NCI-H446 treated with DMSO at 0.1 percent for 48 hours (cell line): ENCODE data around the gene XXYLT1.
A peak's percentile ranks its signal among the peaks of the same experiment; 100 is the strongest.
"Not testable (repeated sequence)": the region's sequence is repeated elsewhere in the genome, so short reads cannot be mapped to it uniquely, and the experiment has no call there.

Source experiments
- DNase-seq: peaks from one replicate; lab custom pipeline; 2025; lab: John Stamatoyannopoulos, UW

The XXYLT1 gene, protein sequence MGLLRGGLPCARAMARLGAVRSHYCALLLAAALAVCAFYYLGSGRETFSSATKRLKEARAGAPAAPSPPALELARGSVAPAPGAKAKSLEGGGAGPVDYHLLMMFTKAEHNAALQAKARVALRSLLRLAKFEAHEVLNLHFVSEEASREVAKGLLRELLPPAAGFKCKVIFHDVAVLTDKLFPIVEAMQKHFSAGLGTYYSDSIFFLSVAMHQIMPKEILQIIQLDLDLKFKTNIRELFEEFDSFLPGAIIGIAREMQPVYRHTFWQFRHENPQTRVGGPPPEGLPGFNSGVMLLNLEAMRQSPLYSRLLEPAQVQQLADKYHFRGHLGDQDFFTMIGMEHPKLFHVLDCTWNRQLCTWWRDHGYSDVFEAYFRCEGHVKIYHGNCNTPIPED

DNA sequence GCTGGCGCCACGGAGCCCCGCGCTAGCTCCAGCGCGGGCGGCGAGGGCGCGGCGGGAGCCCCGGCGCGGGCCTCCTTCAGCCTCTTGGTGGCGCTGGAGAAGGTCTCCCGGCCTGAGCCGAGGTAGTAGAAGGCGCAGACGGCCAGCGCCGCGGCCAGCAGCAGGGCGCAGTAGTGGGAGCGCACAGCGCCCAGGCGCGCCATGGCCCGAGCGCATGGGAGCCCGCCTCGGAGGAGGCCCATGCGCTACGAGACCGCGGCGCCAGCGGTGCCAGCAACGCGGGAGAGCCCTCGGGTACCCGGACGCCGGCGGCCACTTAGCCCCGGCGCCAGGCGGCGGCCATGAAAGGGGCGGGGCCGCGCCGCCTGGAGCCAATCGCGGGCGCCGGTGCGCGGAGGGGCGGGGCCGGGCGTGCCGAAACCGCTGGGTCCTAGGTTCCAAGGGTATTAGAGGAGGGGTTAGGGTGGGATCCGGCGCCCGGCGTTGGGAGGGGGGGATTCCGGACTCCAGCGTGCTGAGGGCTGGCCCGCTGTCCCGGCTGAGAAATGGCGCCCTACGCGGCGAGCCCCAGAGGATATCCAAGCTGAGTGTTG lies at the start of gene XXYLT1:
XXYLT1 (minus strand) TSS at position 343 of the 593 bp plus-strand sequence; CDS start at position 242, 101 bp downstream.
- DNase-seq: peak; percentile 92

DNA sequence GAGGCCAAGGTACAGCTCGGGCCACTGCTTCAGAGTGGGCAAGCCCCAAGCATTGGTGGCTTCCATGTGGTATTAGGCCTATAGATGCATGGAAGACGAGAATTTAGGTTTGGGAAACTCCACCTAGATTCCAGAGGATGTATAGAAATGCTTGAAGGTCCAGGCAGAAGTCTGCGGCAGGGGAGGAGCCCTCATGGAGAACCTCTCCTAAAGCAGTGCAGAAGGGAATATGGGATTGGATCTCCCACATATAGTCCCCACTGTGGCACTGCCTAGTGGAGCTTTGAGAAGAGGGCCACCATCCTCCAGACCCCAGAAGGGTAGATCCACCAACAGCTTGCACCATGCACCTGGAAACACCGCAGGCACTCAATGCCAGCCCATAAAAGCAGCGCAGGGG lies 48.1 kb upstream of the XXYLT1 start:
- no peak for DNase-seq

DNA sequence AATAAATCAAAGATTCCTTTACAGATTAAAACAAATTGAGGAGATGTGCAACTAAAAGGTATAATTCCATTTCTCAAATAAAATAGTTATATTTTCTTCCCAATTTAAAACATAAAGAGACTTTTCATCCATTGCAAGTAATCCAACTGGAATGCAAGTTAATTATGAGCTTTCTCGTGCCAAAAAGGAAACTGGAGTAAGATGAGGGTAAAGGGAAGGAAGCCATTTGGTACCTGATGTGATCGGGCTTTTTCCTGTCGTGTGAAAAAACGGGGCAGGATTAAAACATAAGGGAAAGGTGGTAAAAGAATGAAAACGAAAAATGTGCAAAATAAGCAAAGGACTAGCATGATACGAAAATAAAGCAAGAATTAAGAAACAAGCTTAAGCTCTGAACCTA lies 41.8 kb upstream of the XXYLT1 start:
- DNase-seq: no peak

DNA sequence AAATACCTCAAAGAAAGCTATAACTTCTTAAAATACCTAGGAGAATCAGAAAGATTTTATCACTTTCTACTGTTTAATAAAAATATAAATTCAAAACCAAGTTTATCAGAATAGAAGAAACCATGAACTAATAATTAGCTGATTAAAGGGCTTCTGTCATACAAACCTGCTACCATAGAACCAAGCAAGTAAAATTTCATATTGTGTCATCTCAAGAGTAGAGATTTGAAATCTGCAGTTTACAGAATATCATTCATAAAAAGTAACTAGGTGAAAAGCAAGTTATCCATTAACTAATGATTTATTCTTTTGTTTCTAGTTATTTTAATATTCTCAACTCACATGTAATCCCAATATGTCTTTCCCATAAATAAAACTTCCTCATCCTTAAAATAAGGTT lies 36.8 kb upstream of the XXYLT1 start:
- DNase-seq: no peak

DNA sequence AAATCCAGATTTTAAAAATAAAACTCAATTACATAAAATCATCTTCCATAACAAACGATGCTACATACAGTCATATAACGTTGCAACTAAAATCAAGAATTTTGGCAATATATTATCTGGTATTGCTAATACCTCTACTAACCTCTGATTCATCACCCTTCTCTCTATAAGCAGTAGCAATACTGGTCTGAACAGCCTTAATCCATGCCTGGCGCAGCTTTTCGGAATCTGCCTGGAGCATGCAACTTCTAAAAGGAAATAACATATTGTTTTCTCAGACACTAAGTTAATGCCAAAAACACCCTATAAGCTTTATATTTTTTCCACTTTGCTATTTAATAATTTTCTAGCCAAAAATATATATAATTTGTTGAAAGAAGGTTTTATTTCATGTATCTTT lies 35.4 kb upstream of the XXYLT1 start:
- DNase-seq: no peak

DNA sequence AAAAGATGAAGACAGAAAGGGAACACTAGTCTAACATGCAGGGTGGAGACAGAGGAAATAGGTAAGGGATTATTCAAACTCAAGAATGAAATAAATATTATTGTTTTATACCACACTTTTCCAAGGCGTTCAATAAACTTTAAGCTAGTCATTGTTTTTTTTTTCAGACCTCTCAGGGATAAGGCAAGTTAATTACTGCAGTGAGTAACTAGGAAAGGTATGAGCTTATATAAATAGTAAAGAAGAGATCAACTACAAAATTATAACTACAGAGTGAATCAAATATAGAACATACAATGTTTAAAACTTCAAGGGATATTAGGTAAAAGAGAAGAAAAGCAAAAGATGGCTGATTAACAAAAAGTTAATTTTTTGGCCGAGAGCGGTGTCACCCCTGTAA lies 31.5 kb upstream of the XXYLT1 start:
- no peak for DNase-seq

DNA sequence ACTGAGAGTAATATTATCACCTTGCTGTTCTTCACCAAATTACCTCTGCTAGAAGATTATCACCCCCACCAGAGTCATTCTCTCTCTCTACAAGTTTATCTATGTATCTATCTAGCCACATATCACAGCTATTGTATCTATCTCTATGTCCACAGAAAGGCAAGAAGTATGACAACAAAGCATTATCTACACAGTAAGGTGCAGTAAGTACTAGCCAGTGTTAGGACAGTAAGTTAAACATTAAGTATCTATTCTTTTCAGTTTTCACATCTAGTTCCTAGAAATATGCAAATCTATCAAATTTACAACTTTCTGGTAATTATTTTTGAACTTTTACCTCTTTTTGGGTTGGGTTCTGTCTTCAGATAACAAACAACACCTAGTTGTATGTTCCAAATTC lies 26.5 kb upstream of the XXYLT1 start:
- DNase-seq: no peak

DNA sequence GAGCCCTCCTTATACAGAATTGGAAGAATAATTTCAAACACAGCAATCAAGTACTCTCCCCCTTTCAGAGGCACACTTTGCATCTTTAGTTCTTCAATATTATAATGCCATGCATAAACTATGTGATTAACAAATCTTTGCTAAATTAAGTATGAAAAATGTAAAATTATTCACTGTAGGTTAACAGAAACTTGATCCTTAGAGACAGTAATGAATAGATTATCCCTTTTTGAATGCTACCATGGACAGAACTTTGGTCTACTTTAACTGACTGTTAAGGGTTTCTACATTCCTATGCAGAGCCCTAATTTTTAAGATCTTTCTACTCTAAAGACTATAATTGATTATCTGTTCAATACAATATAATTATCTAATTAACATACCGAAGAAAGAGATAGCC lies 25.7 kb upstream of the XXYLT1 start:
- DNase-seq: no peak

DNA sequence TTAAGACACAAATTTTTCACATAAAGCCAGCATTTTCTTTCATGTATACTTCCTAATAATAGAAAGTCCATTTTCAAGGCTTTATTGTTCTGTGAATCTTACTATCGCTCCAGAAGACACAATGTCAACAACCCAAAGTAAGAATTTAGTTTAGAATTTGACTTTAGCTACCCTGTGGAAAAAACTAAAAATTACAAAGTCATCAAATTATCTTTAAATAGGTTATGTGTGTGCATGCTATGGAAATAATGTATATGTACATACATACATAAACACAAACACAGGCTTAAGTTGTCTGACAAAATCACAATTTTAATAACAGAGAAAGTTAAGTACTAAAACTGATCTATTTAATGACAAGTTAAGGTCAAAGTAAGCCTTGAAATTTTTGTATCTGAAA lies 20.2 kb upstream of the XXYLT1 start:
- no peak for DNase-seq

DNA sequence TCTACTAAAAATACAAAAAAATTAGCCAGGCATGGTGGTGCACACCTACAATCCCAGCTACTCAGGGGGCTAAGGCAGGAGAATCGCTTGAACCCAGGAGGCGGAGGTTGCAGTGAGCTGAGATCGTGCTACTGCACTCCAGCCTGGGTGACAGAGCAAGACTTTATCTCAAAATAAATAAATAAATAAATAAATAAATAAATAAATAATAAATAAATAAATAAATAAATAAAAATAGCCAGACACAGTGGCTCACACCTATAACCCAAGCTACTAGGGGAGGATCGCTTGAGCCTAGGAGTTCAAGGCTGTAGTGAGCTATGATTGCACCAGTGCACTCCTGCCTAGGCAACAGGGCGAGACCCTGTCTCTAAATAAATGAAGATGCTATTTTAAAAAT lies 19.7 kb upstream of the XXYLT1 start:
- not testable (repeated sequence) for DNase-seq

DNA sequence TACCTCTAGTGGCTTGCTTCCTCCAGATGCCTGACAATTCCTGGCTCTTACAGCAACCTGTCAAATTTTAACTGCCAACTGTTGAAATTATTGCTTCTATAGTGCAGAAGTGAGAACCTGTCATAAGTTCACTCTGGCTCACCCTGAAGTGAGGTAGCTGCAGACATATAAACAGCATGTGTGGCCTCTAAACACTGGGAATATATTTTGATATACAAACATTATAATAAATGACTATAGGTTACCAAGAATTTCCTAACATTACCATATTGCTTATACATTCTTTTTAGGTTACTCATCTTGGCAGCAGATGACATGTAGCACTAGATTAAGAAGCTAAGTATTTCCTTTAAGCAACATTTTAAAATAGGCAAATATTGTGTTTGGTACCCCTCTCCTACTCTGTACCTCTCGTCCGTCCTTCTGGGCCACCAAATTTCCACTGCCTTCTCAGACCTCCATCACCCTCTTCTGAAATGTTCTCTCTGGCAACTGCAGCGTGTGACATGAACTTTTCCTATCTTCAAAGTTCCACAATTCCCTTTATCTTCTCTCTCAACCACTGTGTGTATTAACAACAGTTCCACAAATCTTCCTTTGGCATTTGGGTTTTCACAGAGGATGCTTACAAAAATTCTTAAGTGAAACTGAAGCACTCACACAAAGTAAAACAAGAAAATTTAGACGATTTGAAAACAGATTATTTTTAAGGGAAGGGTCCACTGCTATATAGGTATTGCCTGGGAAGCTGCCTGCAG lies 15.3 kb upstream of the XXYLT1 start:
- no peak for DNase-seq

DNA sequence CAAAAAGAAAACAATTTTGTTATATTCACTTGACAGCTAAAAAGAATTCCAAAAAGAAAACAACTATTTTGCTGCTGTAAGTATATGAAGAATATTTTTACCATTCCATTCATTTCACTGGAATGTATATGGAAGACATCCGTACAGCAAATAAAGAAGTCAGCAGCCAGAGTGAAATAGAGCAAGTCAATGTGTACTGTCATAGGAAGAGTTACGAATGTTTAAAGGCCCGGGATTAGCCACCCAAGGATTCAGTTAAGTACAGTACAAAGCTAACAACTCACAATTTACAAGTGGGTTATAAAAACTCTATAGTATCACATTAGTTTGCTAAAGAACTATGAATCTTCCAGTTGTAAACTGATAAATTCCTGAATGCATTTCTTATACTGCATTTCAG lies 14.4 kb upstream of the XXYLT1 start:
- no peak for DNase-seq

DNA sequence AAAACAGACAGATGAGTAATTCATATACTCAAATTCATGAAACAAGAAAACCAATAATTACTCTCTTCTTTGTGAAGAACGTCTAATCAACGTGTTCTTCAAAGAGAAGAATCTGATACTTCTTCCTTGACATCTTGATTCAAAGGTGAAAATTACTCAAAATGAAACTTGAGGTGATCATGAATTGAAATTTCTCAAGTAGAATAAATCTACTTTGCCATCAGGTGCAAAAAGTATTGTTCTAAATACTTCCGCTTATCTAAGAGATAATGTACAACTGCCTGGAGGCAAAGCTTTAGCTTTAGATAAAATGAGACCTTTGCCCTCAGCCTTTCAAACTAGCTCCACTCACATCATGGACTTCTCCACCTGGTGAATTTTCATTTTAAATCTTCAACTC lies 13.9 kb upstream of the XXYLT1 start:
- DNase-seq: no peak

DNA sequence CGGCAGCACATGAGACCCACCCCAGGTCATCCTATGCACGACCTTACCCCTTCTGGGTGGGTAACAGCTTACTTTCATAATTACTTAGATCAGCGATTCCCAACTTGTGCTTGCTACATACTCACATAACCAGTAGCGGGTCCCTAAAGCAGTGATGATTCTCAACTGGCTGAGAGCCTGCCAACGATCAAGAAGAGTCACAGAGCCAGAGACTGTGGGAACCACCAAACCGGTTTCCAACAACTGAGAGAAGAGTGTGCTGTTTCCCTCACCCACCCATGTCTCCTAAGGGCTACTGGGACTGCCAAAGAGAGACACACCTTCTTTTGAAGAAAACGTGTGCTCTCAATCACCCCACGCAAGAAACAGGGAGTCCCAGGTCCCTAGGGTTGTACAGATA lies 12.0 kb upstream of the XXYLT1 start:
- no peak for DNase-seq

DNA sequence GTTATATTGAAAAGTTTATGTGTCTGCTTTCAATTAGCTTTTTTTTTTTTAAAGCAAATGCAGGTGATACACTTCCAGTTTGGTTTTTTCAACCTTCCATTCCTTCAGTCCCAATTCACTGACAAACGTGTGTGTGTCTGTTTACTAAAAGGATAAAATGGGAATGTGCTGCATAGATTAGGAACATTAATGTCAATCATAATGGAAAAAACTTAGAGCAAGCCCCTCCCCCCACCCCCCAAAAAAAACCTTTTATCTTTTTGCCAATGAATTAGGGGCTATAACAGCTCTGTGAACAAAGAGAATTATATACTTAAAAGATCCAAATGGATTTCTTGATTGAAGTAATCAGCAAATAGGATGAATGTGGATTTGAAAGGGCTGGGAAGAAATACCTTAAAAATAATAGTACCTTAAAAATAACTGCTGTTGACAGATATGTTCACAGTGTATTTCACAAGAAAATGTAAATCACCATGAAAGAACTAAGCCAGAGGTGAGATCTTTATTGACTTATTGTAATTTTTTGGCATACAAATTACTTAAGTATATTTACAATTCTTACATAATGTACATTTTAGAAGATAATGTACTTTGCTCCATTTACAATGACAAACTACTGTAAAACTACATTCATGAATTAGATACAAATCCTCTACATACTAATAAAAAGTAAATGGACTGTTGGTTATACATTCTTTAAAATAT lies 3.5 kb upstream of the XXYLT1 start:
- DNase-seq: no peak

DNA sequence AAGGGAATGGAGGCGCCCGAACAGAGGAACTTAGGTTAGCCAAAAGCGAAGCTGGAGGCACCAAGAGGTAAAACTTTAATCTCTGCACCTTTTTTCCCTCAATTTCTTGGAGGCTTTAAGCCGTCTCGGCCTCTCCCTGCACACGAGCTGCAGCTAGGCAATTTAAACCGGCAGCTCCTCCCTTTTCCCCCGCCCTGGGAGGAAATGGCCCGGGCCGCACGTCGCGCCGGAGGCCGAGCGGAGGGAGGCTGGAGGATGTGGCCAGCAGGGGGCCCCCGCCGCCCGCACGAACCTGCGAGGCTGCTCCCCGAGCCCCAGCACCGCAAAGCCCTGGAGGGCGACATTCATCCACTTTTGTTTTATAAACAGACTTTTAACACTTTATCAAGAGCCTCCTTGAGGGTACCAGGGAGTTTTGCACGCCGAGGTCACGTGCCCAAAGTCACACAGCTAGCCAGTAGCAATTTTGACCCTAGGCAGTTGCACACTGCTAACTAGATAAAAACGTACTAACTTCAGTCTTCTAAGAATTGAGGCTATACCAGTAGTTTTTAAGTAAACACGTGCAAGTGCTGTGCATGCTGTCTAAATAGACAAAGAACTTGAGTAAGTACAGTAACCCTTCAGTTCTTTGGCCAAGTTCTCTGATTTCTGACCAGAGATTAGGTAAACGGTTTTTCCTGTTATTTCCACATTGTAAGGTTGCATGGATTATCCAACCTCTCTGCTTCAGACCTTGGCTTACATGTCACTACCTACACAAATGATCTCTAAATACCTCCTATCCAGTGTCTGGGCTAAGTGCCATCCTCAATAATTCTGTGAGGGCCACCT lies 668 bp upstream of the XXYLT1 start:
- peak; percentile 81 for DNase-seq

DNA sequence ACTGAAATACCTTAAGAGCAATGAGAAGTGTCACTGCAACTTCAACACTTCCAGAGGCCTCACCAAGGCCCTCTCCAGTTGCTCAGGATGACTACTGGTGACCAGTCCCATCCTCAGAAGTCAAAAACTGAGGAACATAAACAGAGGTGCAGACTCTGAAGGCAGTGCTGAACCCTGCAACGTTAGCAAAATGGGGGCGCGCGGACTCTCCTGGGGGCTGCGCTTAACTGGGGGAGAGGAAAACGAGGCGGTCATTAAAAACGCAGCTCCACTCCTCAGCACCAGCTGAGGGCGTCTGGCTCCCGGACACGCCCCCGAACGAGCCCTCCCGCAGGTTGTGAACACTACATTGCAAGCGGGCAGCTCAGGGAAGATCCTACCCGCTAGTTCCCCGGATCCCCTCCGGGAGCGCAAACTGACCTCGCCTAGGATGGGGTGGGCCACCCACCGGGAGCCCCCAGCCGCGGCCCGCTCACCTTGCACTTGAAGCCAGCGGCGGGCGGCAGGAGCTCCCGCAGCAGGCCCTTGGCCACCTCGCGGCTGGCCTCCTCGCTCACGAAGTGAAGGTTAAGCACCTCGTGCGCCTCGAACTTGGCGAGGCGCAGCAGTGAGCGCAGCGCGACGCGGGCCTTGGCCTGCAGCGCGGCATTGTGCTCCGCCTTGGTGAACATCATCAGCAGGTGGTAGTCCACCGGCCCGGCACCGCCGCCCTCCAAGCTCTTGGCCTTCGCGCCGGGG lies 711 bp downstream of the XXYLT1 start:
- peak; percentile 41 for DNase-seq

DNA sequence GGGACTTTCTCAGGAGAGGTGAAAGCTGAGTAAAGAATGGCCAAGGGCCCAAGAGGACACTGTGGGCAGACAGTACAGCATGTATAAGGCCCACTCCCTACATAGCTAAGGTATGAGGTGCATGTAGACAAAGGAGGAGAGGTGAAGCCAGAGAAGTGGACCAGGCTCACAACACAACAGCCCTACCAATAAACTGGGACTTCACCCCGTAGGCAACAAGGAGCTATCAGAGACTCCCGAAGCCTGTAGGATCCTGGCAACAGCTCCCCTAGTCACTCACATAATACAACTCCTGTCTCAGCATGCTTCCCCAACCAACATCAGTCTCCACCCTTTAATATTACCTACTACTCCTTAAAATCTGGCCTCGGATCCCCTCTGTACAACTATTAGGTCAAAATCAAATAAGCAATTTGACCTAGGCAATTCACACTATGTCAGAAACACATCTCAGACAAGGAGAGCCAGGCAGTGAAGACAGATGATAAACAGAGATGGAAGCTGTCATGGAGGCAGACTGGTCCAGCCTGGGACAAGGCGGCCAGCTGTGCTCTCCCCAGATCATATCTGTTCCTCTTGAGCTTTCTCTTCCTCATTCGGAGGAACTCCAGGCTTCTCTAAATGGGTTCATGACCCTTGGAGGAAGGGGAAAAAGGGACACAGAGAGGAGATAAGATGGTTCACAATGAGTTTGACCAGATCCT lies 1.4 kb downstream of the XXYLT1 start:
- DNase-seq: no peak

DNA sequence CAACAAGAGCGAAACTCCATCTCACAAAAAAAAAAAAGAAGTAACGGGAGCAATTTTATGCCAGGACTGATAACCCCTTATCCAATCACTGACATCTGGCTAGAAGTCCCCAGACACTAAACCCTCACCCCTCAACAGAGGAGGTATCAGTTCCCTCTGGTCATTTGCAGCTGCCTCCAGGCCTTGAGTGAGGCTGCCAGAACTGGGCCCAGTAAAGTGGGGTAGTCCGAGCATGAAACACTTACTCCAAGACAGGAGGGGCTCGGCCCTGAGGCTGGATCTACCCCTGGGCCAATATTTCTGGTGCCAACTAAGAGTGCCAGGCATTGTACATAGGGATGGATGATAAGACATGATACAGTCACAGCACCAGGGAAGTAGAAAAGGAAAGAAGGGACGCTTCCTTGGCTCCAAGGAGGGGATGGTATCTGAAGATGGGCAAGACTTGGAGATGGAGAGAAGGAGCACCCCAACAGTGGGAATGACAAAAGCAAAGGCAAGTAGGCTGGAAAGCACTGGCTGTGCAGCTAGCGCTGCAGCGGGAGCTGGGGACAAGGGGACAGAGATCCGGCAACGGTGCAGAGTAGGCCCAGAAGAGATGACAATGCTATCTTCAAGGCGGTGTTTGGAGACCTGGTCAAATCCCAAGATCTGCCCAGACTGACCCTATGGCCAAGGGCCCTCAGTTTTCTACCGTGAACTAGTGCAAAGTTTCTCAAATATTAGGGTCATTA lies 2.2 kb downstream of the XXYLT1 start:
- DNase-seq: no peak

DNA sequence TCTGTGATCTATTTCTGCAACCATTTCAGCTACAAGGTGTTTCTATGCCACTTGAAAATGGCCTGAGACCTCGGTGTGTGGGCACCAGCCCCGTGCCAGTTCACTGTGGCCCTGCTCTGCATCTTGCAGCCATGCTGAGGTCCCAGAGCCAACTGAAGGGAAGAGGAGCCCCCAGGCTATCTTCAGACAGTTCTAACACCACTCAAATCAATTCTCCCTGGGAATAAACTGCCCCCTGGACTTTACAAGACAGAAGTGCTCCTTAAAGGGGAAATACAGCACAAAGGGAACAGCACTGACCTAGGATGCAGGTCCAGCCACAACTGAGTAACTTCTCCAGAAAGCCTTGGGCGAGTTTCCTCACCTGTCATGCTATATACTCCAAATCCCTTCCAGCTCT lies 3.9 kb downstream of the XXYLT1 start:
- no peak for DNase-seq
